Right lobe of liver (tissue), 6 donors: Measurements from ENCODE around the gene ZNF521. TPM values are rescaled to one million over a fixed set of nuclear protein-coding genes. Genes with fewer than 3 reads are reported as not detected.

Source experiments
- ATAC-seq, 4 donors: fragments of 200-7000 bp; cut with Tn5 transposase; one replicate each; pipeline ENCODE4 v1.9.1; 2020; ENCODE audit warnings: mild to moderate bottlenecking in 4 of 4, moderate library complexity in 4 of 4
- DNase-seq, 3 donors: peaks; one replicate each; pipeline ENCODE4 v3.0.0-alpha.2; 2020
- H3K27ac ChIP-seq, 3 donors: fragments of 200-600 bp; one replicate each; pipeline ENCODE4 v1.8.0; 2022
- H3K27me3 ChIP-seq, 2 donors: fragments of 200-600 bp; one replicate each; pipeline ENCODE4 v1.8.0; 2022
- H3K36me3 ChIP-seq, 4 donors: fragments of 200-600 bp; sonication (generic) in 1 of 4; one replicate each; pipeline versions ENCODE4 v1.5.1 to v1.8.0; 2017 to 2022; ENCODE audit warnings: control low read depth in 1 of 4
- H3K4me1 ChIP-seq, 4 donors: fragments of 200-600 bp; sonication (generic) in 1 of 4; one replicate each; pipeline versions ENCODE4 v1.5.1 to v1.8.0; 2017 to 2022; ENCODE audit warnings: control low read depth in 1 of 4
- H3K4me3 ChIP-seq, 3 donors: fragments of 200-600 bp; one replicate each; pipeline ENCODE4 v1.8.0; 2022
- H3K9me3 ChIP-seq, 4 donors: fragments of 200-600 bp; sonication (generic) in 1 of 4; one replicate each; pipeline versions ENCODE4 v1.5.1 to v1.8.0; 2017 to 2022; ENCODE audit warnings: control low read depth in 1 of 4
- CTCF ChIP-seq, 4 donors: fragments of 200-600 bp in 3 of 4; fragments of 450-650 bp in 1 of 4; IDR thresholded peaks; one replicate each; pipeline versions ENCODE4 v1.5.1 to v1.8.0; 2016 to 2022; ENCODE audit warnings: antibody characterized with exemption in 4 of 4, mild to moderate bottlenecking in 2 of 4
- POLR2A ChIP-seq: fragments of 450-650 bp; IDR thresholded peaks from one replicate; pipeline ENCODE4 v1.6.1; 2017; ENCODE audit warnings: antibody characterized with exemption, mild to moderate bottlenecking
- WGBS: methylation state at CpG from one replicate; pipeline ENCODE4 v1.1.6; 2018; ENCODE audit warnings: low coverage, low lambda C conversion rate; ENCODE audit not compliant: insufficient coverage; ENCODE audit errors: missing lambda C conversion rate; 5-methylcytosine and 5-hydroxymethylcytosine counted together
- intact Hi-C, 2 donors: fragments of 100-400 bp; cut with DNase I; formaldehyde crosslinking; loops; one replicate each; pipeline versions ENCODE4 v1.11.2 to v1.14.1; 2022
- total RNA-seq, 6 experiments: library from RNA; depleted of rRNA in 2 of 6; stranded (reverse); fragments of >200 nt in 2 of 6; fragmentation: NEBNext Ultra II Directional in 3 of 6; extraction: Animal tissue kit (Norgen Biotek cat#: 25700) in 3 of 6; gene quantifications; one replicate each; pipeline versions ENCODE4 v1.1.0 to v1.2.4, GENCODE V29; 2016 to 2023
- donor health status: DM: no; HTN: yes; CAD: no.
- donor health status: DM: no; HTN: no; CAD: no.
- donor health status: DM: no; HTN: no; CAD: no.
- donor health status: DM: no; HTN: yes; CAD: no.
- donor health status: DM: no; HTN: yes; CAD: no.

The ZNF521 gene
- total RNA-seq, 6 experiments from 2014 or later, result 0.31 to 2.9 (median 1.3) TPM

GRCh38 chr18:25235401-25236042 lies 116.4 kb downstream of the ZNF521 start:
- no peak for DNase-seq
- no peaks in the 10 kb centered on the region for H3K4me1 ChIP-seq
- no peak overlapping the region for H3K4me3 ChIP-seq
- 49% methylated on average over 9 of the region's 9 CpGs for WGBS
- no peak for ATAC-seq
- H3K27ac ChIP-seq, result no peak overlapping the region
- H3K9me3 ChIP-seq, result no peaks in the 10 kb centered on the region
- intact Hi-C loops, result no loop called here
- no peaks in the 10 kb centered on the region for H3K36me3 ChIP-seq
- no peak for TF ChIP-seq POLR2A
- no peaks in the 10 kb centered on the region for H3K27me3 ChIP-seq

- Histone ChIP-seq H3K27ac (no peak overlapping the region), H3K4me1 (no peaks in the 10 kb centered on the region), H3K27me3 (no peaks in the 10 kb centered on the region), H3K9me3 (no peaks in the 10 kb centered on the region), H3K4me3 (no peak overlapping the region), H3K36me3 (no peaks in the 10 kb centered on the region)
- TF ChIP-seq POLR2A, result no peak
- no peak for TF ChIP-seq CTCF (IDR thresholded peaks at IDR 0.05)
- intact Hi-C loops, result no loop called here
- DNase-seq (no peak), ATAC-seq (no peak)
- WGBS, result 40% methylated on average over 3 of the region's 3 CpGs
These were observed 117.1 kb downstream of the ZNF521 start for GRCh38 chr18:25234740-25235345.

- ATAC-seq, result no peak
- TF ChIP-seq CTCF (IDR thresholded peaks at IDR 0.05), result no peak
- TF ChIP-seq POLR2A, result no peak
- WGBS, result 36% methylated on average over 1 of the region's 1 CpG
- Histone ChIP-seq H3K4me1 (no peaks in the 10 kb centered on the region), H3K27ac (no peak overlapping the region), H3K27me3 (no peaks in the 10 kb centered on the region), H3K9me3 (no peaks in the 10 kb centered on the region), H3K36me3 (no peaks in the 10 kb centered on the region), H3K4me3 (no peak overlapping the region)
- intact Hi-C loops, result no loop called here
- no peak for DNase-seq
These were observed 117.7 kb downstream of the ZNF521 start for GRCh38 chr18:25234322-25234639.

- H3K27ac ChIP-seq, result peak overlapping the region in 1 of 3 donors; percentile 0
- intact Hi-C loops, result no loop called here
- peak in 3 of 4 donors; percentile 30 to 58 (median 45) for ATAC-seq
These were observed 118.2 kb downstream of the ZNF521 start for GRCh38 chr18:25233528-25234321.

More at GRCh38 chr18:25233528-25234321, 118.2 kb downstream of the ZNF521 start:
- no peak for TF ChIP-seq POLR2A
- TF ChIP-seq CTCF (IDR thresholded peaks at IDR 0.05), result no peak
- no peaks in the 10 kb centered on the region for H3K36me3 ChIP-seq
- no peak for DNase-seq
- no peaks in the 10 kb centered on the region for H3K9me3 ChIP-seq
- no peak overlapping the region for H3K4me3 ChIP-seq
- H3K27me3 ChIP-seq, result no peaks in the 10 kb centered on the region
- WGBS, result 13% methylated on average over 12 of the region's 12 CpGs
- no peaks in the 10 kb centered on the region for H3K4me1 ChIP-seq
